Left lung (tissue), 10 donors: ENCODE results near the gene IPO9. TPM values are rescaled to one million over a fixed set of nuclear protein-coding genes. Genes with fewer than 3 reads are reported as not detected.

ENCODE experiments used
- ATAC-seq: fragments of 200-7000 bp; cut with Tn5 transposase; one replicate; pipeline ENCODE4 v1.9.1; 2020; ENCODE audit warnings: moderate library complexity
- DNase-seq, 4 donors: peaks; one replicate each; pipeline ENCODE4 v3.0.0-alpha.2; 2013 to 2020
- H3K27ac ChIP-seq, 2 donors: fragments of 200-600 bp; sonication (generic) in 1 of 2; one replicate each; pipeline versions ENCODE4 v1.5.0 to v1.8.0; 2020 to 2021
- H3K27me3 ChIP-seq, 2 donors: fragments of 200-600 bp; sonication (generic) in 1 of 2; one replicate each; pipeline versions ENCODE4 v1.5.0 to v1.8.0; 2020 to 2021
- H3K36me3 ChIP-seq, 2 donors: fragments of 200-600 bp; sonication (generic) in 1 of 2; one replicate each; pipeline versions ENCODE4 v1.5.0 to v1.8.0; 2020 to 2021
- H3K4me1 ChIP-seq, 2 donors: fragments of 200-600 bp; one replicate each; pipeline ENCODE4 v1.8.0; 2021
- H3K4me3 ChIP-seq, 2 donors: fragments of 200-600 bp; sonication (generic) in 1 of 2; one replicate each; pipeline versions ENCODE4 v1.5.0 to v1.8.0; 2020 to 2021; ENCODE audit warnings: mild to moderate bottlenecking in 1 of 2
- H3K9me3 ChIP-seq, 2 donors: fragments of 200-600 bp; sonication (generic) in 1 of 2; one replicate each; pipeline versions ENCODE4 v1.5.0 to v1.8.0; 2020 to 2021
- CTCF ChIP-seq, 2 donors: fragments of 200-600 bp; sonication (generic) in 1 of 2; IDR thresholded peaks; one replicate each; pipeline versions ENCODE4 v1.5.0 to v1.8.0; 2021; ENCODE audit warnings: antibody characterized with exemption in 2 of 2
- intact Hi-C, 2 donors: fragments of 100-400 bp; cut with DNase I; formaldehyde crosslinking; loops; one replicate each; pipeline versions ENCODE4 v1.11.2 to v1.14.2; 2022
- polyA plus RNA-seq, 6 donors: library from polyadenylated mRNA; unstranded; fragments of 120-200 nt; gene quantifications; one replicate each; pipeline ENCODE4 v1.2.1, GENCODE V29; 2013; ENCODE audit not compliant: insufficient read length in 6 of 6
- total RNA-seq, 2 donors: library from RNA; stranded (reverse); fragmentation: NEBNext Ultra II Directional; extraction: Animal tissue kit (Norgen Biotek cat#: 25700); gene quantifications; one replicate each; pipeline ENCODE4 v1.2.1, GENCODE V29; 2021
- donor health status: DM: no; HTN: yes; CAD: no.
- donor health status: DM: no; HTN: no; CAD: no.

The IPO9 gene
- total and polyA plus RNA-seq, 8 donors = 49.3 to 94.0 (median 84.4) TPM

- H3K4me3 ChIP-seq = no peak overlapping the region
- no peaks in the 10 kb centered on the region for H3K27me3 ChIP-seq
- DNase-seq (peak in 1 of 4 donors; percentile 21), ATAC-seq (peak; percentile 66)
- no peaks in the 10 kb centered on the region for H3K4me1 ChIP-seq
- H3K27ac ChIP-seq = peak overlapping the region in 1 of 2 donors; percentile 72
- no peak for TF ChIP-seq CTCF (IDR thresholded peaks at IDR 0.05)
- intact Hi-C loops = no loop called here
- H3K36me3 ChIP-seq = no peaks in the 10 kb centered on the region
- no peaks in the 10 kb centered on the region for H3K9me3 ChIP-seq
These were observed 75.6 kb downstream of the IPO9 start for GRCh38 chr1:201904579-201904978.

DNA sequence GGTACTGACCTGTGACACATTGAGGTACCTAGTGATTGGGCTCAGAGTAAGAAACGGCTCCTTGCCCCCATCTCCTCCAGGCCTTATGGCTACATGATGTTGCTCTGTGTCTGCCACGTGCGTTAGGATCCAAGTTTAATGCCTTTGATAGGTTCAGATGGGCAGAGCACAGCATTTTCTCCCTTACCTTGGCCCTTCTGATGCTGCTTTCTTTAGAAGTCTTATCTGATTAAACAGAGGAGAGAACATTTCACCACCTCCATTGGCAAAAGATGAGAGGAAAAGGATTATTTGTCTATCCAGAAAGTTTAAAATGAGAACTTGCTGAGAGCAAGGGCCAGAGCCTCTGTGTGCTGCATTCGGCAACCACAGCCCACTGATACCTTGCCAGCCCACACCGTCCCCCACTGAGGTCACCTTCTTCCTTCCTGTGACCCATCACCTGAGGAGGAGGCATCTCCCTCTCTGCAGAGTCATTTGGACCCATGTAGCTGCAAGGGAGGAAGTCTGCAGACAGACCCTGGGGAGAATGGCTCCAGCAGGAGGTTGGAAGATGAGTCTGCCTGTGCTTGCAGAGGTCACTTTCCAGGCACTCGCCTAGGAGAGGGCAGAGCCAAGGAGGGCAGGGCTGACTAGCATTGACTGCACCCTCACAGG, 76.4 kb downstream of the IPO9 start:
- Histone ChIP-seq H3K4me3 (no peak overlapping the region), H3K27me3 (no peaks in the 10 kb centered on the region), H3K9me3 (no peaks in the 10 kb centered on the region), H3K27ac (peak overlapping the region in 1 of 2 donors; percentile 66), H3K4me1 (no peaks in the 10 kb centered on the region), H3K36me3 (no peaks in the 10 kb centered on the region)
- no peak for TF ChIP-seq CTCF (IDR thresholded peaks at IDR 0.05)
- ATAC-seq (no peak), DNase-seq (no peak)
- intact Hi-C loops = no loop called here

- no peaks in the 10 kb centered on the region for H3K27me3 ChIP-seq
- no peaks in the 10 kb centered on the region for H3K9me3 ChIP-seq
- H3K4me1 ChIP-seq = no peaks in the 10 kb centered on the region
- TF ChIP-seq CTCF (IDR thresholded peaks at IDR 0.05) = no peak
- intact Hi-C loops = no loop called here
- ATAC-seq = no peak
- no peak overlapping the region for H3K4me3 ChIP-seq
- no peak for DNase-seq
- H3K36me3 ChIP-seq = no peaks in the 10 kb centered on the region
- H3K27ac ChIP-seq = no peak overlapping the region
These were observed 77.4 kb downstream of the IPO9 start for GRCh38 chr1:201906336-201906735.

GRCh38 chr1:201907621-201908020, 78.7 kb downstream of the IPO9 start:
- TF ChIP-seq CTCF (IDR thresholded peaks at IDR 0.05) = no peak
- H3K4me1 ChIP-seq = no peaks in the 10 kb centered on the region
- ATAC-seq (no peak), DNase-seq (no peak)
- H3K4me3 ChIP-seq = no peak overlapping the region
- intact Hi-C loops = no loop called here
- no peaks in the 10 kb centered on the region for H3K9me3 ChIP-seq
- H3K27me3 ChIP-seq = no peaks in the 10 kb centered on the region
- H3K27ac ChIP-seq = no peak overlapping the region
- H3K36me3 ChIP-seq = no peaks in the 10 kb centered on the region

DNA sequence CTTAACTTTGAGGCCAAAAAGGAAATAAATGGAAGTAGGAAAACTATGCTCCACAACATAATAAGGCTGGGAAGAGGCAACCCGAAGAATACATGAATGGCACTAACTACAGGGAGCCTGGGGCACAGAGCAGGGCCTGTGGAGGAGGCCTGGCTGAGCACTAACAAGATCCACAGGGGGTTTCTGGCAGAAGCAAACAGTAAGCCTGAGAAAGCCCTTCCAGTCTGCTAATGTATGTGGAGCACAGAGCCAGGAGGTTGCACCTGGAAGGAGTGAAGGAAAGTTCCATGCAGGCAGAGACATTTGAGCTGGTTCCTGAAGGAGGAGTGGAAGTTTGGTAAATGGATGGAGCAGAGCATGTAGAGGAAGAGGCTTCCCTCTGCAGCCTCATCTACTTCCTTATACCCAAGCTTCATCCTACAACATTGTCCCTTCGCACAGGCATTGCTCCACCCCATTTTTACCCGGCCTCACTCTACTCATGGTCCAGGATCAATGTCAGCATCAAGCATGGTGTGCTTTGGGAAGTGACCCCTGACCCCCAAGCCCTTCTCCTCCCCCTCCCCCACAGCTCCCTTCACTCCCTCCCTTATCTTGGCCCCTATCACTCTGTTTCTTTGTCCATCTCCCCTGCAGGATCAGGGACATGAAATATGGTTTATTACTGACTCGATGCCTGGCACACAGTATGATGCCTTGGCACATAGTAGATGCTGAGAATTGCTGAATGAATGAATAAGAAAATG, 83.0 kb downstream of the IPO9 start:
- no peak for TF ChIP-seq CTCF (IDR thresholded peaks at IDR 0.05)
- H3K4me3 ChIP-seq = no peak overlapping the region
- ATAC-seq = no peak
- intact Hi-C loops = no loop called here
- no peak overlapping the region for H3K27ac ChIP-seq
- H3K27me3 ChIP-seq = no peaks in the 10 kb centered on the region
- no peaks in the 10 kb centered on the region for H3K36me3 ChIP-seq
- no peak for DNase-seq
- H3K9me3 ChIP-seq = no peaks in the 10 kb centered on the region
- H3K4me1 ChIP-seq = peaks cover 5% of the 10 kb centered on the region in 2 donors
